HEK293 (cell line): ENCODE data around the gene PDSS2.

Experiments
- CTCF ChIA-PET: fragments of 350-600 bp; formaldehyde crosslinking; extraction: SDS; loops from one replicate; lab custom pipeline; 2021; ENCODE audit warnings: antibody characterized with exemption; lab: Yijun Ruan, JAX
- POLR2A ChIA-PET: fragments of 300-600 bp; formaldehyde crosslinking; extraction: SDS; loops from one replicate; lab custom pipeline; 2020; ENCODE audit warnings: antibody characterized with exemption, inconsistent platforms; lab: Yijun Ruan, JAX
- H3K27ac ChIP-seq: fragments of 200-500 bp; sonication (Bioruptor generic); 2 replicates; pipeline ENCODE4 v1.5.1; 2014; ENCODE audit warnings: low read depth, low read length, control low read depth, inconsistent platforms; ENCODE audit errors: extremely low read depth
- H3K36me3 ChIP-seq, 2 experiments: fragments of 200-500 bp in 1 of 2; sonication (Bioruptor generic) in 1 of 2; 1 replicate in 1 of 2; 2 replicates in 1 of 2; pipeline ENCODE4 v1.5.1; 2014 to 2017; ENCODE audit warnings: inconsistent platforms in 2 of 2, low read length in 2 of 2; ENCODE audit not compliant: control insufficient read depth in 2 of 2, insufficient read depth in 1 of 2
- H3K4me1 ChIP-seq: fragments of 200-500 bp; sonication (Bioruptor generic); 2 replicates; pipeline ENCODE4 v1.5.1; 2014; ENCODE audit warnings: mild to moderate bottlenecking, low read length, inconsistent platforms; ENCODE audit not compliant: control insufficient read depth, insufficient read depth
- H3K4me3 ChIP-seq: 2 replicates; pipeline ENCODE4 v1.5.1; 2011; ENCODE audit warnings: low read depth, mild to moderate bottlenecking, control low read depth, low read length, moderate library complexity
- H3K9me3 ChIP-seq: fragments of 200-500 bp; sonication (Bioruptor generic); 2 replicates; pipeline ENCODE4 v1.5.1; 2014; ENCODE audit warnings: low read depth, low read length, inconsistent platforms; ENCODE audit not compliant: control insufficient read depth, insufficient read depth
- GLI4 ChIP-seq: fragments of 450-650 bp; formaldehyde crosslinking; IDR thresholded peaks from 2 replicates; pipeline ENCODE4 v1.5.1; 2016; ENCODE audit warnings: missing biosample characterization, missing genetic modification characterization
- SETDB1 ChIP-seq: IDR thresholded peaks from one replicate; pipeline ENCODE4 v1.6.1; 2017; ENCODE audit warnings: mild to moderate bottlenecking, low read length, moderate library complexity, mixed read lengths; ENCODE audit not compliant: insufficient read length
- SP7 ChIP-seq: fragments of 450-650 bp; formaldehyde crosslinking; IDR thresholded peaks from 2 replicates; pipeline ENCODE4 v1.5.1; 2016; ENCODE audit warnings: missing biosample characterization, missing genetic modification characterization
- ZFP41 ChIP-seq: fragments of 450-650 bp; formaldehyde crosslinking; IDR thresholded peaks from 2 replicates; pipeline ENCODE4 v1.5.1; 2016; ENCODE audit warnings: missing biosample characterization, missing genetic modification characterization, borderline replicate concordance
- ZNF10 ChIP-seq: fragments of 450-650 bp; formaldehyde crosslinking; IDR thresholded peaks from 2 replicates; pipeline ENCODE4 v1.5.1; 2017; ENCODE audit warnings: missing biosample characterization, missing genetic modification characterization
- ZNF121 ChIP-seq: fragments of 450-650 bp; formaldehyde crosslinking; IDR thresholded peaks from 2 replicates; pipeline ENCODE4 v1.5.1; 2016; ENCODE audit warnings: missing biosample characterization, missing genetic modification characterization
- ZNF221 ChIP-seq: fragments of 450-650 bp; formaldehyde crosslinking; IDR thresholded peaks from 2 replicates; pipeline ENCODE4 v1.5.1; 2017; ENCODE audit warnings: missing biosample characterization, missing genetic modification characterization, borderline replicate concordance
- ZNF391 ChIP-seq: fragments of 450-650 bp; formaldehyde crosslinking; IDR thresholded peaks from 2 replicates; pipeline ENCODE4 v1.5.1; 2016; ENCODE audit warnings: low read depth, missing biosample characterization, missing genetic modification characterization, borderline replicate concordance
- ZNF416 ChIP-seq: fragments of 450-650 bp; formaldehyde crosslinking; IDR thresholded peaks from 2 replicates; pipeline ENCODE4 v1.5.1; 2016; ENCODE audit warnings: missing biosample characterization, missing genetic modification characterization
- ZNF423 ChIP-seq: fragments of 450-650 bp; formaldehyde crosslinking; IDR thresholded peaks from 2 replicates; pipeline ENCODE4 v1.5.1; 2016; ENCODE audit warnings: missing biosample characterization, missing genetic modification characterization
- ZNF501 ChIP-seq: fragments of 450-650 bp; formaldehyde crosslinking; IDR thresholded peaks from 2 replicates; pipeline ENCODE4 v1.5.1; 2016; ENCODE audit warnings: missing biosample characterization, missing genetic modification characterization
- ZNF549 ChIP-seq: fragments of 450-650 bp; IDR thresholded peaks from 2 replicates; pipeline ENCODE4 v1.5.1; 2018; ENCODE audit warnings: missing biosample characterization, missing genetic modification characterization, mild to moderate bottlenecking, inconsistent platforms, moderate library complexity
- ZNF610 ChIP-seq: fragments of 450-650 bp; formaldehyde crosslinking; IDR thresholded peaks from 2 replicates; pipeline ENCODE4 v1.5.1; 2016; ENCODE audit warnings: missing biosample characterization, missing genetic modification characterization, borderline replicate concordance
- ZNF660 ChIP-seq: fragments of 450-650 bp; IDR thresholded peaks from 2 replicates; pipeline ENCODE4 v1.5.1; 2018; ENCODE audit warnings: missing biosample characterization, mild to moderate bottlenecking, missing genetic modification characterization
- ZNF701 ChIP-seq: fragments of 450-650 bp; formaldehyde crosslinking; IDR thresholded peaks from 2 replicates; pipeline ENCODE4 v1.5.1; 2016; ENCODE audit warnings: missing biosample characterization, missing genetic modification characterization
- TF ChIP-seq, protein P1 (sequence below): fragments of 450-650 bp; formaldehyde crosslinking; IDR thresholded peaks from 2 replicates; pipeline ENCODE4 v1.5.1; 2016; ENCODE audit warnings: missing biosample characterization, missing genetic modification characterization
- TF ChIP-seq, protein P2 (sequence below): fragments of 450-650 bp; formaldehyde crosslinking; IDR thresholded peaks from 2 replicates; pipeline ENCODE4 v1.5.1; 2016; ENCODE audit warnings: missing biosample characterization, missing genetic modification characterization
- TF ChIP-seq, protein P3 (sequence below): fragments of 450-650 bp; formaldehyde crosslinking; IDR thresholded peaks from 2 replicates; pipeline ENCODE4 v1.5.1; 2016; ENCODE audit warnings: missing biosample characterization, missing genetic modification characterization
- TF ChIP-seq, protein P4 (sequence below): fragments of 450-650 bp; formaldehyde crosslinking; IDR thresholded peaks from 2 replicates; pipeline ENCODE4 v1.5.1; 2016; ENCODE audit warnings: missing biosample characterization, missing genetic modification characterization

Gene PDSS2

DNA sequence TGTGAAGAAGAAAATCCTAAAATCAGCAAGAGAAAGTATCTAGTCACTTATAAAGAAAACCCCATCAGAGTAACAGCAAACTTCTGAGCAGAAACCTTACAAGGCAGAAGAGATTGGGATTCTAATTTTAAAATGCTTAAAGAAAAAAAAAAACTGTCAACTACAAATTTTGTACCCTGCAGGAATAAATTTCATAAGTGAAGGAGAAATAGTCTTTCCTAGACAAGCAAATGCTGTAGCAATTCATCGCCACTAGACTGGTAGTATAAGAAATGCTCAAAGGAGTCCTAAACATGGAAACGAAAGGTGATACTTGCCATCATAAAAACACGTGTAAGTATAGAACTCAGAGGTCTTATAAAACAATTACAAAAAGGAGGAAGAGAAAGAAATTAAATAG lies 54.4 kb downstream of the PDSS2 start:
- H3K36me3 ChIP-seq, result no peaks in the 10 kb centered on the region
- H3K27ac ChIP-seq, result no peak overlapping the region
- TF ChIP-seq ZNF549 (tag by site-specific recombination) (0 out of 2 replicates have a peak, but pooled peaks have one; percentile 6), ZNF701 (no peak), ZNF221 (no peak), SETDB1 (peak; percentile 97)
- TF ChIP-seq, protein P1, sequence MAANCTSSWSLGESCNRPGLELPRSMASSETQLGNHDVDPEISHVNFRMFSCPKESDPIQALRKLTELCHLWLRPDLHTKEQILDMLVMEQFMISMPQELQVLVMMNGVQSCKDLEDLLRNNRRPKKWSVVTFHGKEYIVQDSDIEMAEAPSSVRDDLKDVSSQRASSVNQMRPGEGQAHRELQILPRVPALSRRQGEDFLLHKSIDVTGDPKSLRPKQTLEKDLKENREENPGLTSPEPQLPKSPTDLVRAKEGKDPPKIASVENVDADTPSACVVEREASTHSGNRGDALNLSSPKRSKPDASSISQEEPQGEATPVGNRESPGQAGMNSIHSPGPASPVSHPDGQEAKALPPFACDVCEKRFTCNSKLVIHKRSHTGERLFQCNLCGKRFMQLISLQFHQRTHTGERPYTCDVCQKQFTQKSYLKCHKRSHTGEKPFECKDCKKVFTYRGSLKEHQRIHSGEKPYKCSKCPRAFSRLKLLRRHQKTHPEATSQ (tag by site-specific recombination), result 0 out of 2 replicates have a peak, but pooled peaks have one; percentile 39
- ChIA-PET CTCF (no interaction called here), POLR2A (no interaction called here)
- H3K4me3 ChIP-seq, result no peak overlapping the region
- 0 out of 2 replicates have a peak, but pooled peaks cover 4% of the 10 kb centered on the region for H3K4me1 ChIP-seq
- H3K9me3 ChIP-seq, result no peaks in the 10 kb centered on the region

DNA sequence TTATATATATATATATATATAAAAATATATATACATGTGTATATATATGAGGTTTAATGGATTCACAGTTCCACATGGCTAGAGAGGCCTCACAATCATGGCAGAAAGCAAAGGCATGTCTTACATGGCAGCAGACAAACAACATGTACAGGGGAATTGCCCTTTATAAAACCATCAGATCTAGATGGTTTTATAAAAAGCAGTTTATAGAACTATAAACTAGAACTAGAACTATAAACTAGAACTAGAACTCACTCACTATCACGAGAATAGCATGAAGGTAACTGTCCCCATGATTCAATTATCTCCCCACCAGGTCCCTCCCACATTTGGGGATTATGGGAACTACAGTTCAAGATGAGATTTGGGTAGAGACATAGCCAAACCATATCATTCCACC lies 56.8 kb downstream of the PDSS2 start:
- ChIA-PET POLR2A (no interaction called here), CTCF (interaction anchor here (0.6 kb wide), 1 partner anchor 1650 kb away, joined by 3 read pairs; no protein-coding TSS in a partner anchor)
- TF ChIP-seq ZNF121 (tag by site-specific recombination), result no peak
- no peak for TF ChIP-seq ZNF501 (tag by site-specific recombination)

DNA sequence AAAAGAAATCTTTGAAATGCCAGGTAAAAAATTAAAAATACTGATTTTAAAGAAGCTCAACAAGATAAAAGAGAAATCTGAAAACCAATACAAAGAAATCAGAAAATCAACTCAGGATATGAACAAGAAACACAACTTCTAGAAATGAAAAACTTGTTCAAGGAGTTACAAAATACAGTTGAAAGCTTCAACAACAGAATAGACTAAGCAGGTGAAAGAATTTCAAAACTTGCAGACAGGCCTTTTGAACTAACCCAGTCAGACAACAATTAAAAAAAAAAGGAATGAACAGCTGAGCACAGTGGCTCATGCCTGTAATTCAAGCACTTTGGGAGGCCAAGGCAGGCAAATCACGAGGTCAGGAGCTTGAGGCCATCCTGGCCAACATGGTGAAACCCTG lies 57.8 kb downstream of the PDSS2 start:
- Histone ChIP-seq H3K36me3 (no peaks in the 10 kb centered on the region), H3K4me1 (no peaks in the 10 kb centered on the region), H3K27ac (no peak overlapping the region), H3K4me3 (no peak overlapping the region), H3K9me3 (no peaks in the 10 kb centered on the region)
- ChIA-PET POLR2A (no interaction called here), CTCF (interaction anchor here (0.7 kb wide), 1 partner anchor 62 kb away, joined by 8 read pairs; no protein-coding TSS in a partner anchor)
- TF ChIP-seq ZNF10 (tag by site-specific recombination) (peak; percentile 84), SETDB1 (peak; percentile 88), GLI4 (tag by site-specific recombination) (no peak)
- TF ChIP-seq, protein P2, sequence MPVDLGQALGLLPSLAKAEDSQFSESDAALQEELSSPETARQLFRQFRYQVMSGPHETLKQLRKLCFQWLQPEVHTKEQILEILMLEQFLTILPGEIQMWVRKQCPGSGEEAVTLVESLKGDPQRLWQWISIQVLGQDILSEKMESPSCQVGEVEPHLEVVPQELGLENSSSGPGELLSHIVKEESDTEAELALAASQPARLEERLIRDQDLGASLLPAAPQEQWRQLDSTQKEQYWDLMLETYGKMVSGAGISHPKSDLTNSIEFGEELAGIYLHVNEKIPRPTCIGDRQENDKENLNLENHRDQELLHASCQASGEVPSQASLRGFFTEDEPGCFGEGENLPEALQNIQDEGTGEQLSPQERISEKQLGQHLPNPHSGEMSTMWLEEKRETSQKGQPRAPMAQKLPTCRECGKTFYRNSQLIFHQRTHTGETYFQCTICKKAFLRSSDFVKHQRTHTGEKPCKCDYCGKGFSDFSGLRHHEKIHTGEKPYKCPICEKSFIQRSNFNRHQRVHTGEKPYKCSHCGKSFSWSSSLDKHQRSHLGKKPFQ (tag by site-specific recombination), result no peak

More for the DNA sequence above, 56.8 kb downstream of the PDSS2 start:
- Histone ChIP-seq H3K27ac (no peak overlapping the region), H3K4me1 (no peaks in the 10 kb centered on the region), H3K36me3 (no peaks in the 10 kb centered on the region), H3K4me3 (no peak overlapping the region), H3K9me3 (no peaks in the 10 kb centered on the region)

DNA sequence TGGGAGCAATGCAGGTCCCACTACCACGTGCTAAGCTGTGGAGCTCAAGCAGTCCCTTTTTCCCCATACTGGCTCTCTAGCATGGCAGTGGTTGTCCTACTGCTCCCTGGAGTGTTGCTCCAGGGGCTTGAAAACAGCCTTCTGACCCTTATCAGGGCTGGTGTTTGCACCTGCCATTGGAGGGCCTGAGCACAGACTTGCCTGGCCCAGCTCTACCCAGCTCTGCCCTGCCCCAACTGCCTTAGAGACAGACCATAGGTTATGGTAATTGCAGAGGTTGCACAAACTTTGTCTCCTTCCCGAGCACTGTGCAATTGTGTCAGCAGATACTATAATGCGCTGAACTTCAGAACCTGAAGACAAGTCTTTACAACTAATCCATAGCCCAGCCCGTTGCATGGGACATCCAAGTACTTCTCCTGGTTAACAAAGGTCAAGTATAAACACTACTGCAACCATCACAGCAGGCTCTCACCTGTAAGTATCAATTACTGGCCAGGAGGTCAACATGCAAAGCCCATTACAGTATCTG lies 58.7 kb downstream of the PDSS2 start:
- no peak overlapping the region for H3K4me3 ChIP-seq
- no peak overlapping the region for H3K27ac ChIP-seq
- ChIA-PET POLR2A (interaction anchor here (0.6 kb wide), 1 partner anchor 23 kb away, joined by 6 read pairs; no protein-coding TSS in a partner anchor), CTCF (interaction anchor here (0.7 kb wide), 1 partner anchor 83 kb away, joined by 4 read pairs; no protein-coding TSS in a partner anchor)
- H3K36me3 ChIP-seq, result no peaks in the 10 kb centered on the region
- no peaks in the 10 kb centered on the region for H3K9me3 ChIP-seq
- no peaks in the 10 kb centered on the region for H3K4me1 ChIP-seq
- TF ChIP-seq ZNF660, result no peak
- no peak for TF ChIP-seq ZNF121 (tag by site-specific recombination)
- TF ChIP-seq SP7, result no peak
- no peak for TF ChIP-seq GLI4 (tag by site-specific recombination)
- no peak for TF ChIP-seq ZNF423 (tag by site-specific recombination)
- no peak for TF ChIP-seq ZNF610
- no peak for TF ChIP-seq ZNF391 (tag by site-specific recombination)
- TF ChIP-seq, protein P3, sequence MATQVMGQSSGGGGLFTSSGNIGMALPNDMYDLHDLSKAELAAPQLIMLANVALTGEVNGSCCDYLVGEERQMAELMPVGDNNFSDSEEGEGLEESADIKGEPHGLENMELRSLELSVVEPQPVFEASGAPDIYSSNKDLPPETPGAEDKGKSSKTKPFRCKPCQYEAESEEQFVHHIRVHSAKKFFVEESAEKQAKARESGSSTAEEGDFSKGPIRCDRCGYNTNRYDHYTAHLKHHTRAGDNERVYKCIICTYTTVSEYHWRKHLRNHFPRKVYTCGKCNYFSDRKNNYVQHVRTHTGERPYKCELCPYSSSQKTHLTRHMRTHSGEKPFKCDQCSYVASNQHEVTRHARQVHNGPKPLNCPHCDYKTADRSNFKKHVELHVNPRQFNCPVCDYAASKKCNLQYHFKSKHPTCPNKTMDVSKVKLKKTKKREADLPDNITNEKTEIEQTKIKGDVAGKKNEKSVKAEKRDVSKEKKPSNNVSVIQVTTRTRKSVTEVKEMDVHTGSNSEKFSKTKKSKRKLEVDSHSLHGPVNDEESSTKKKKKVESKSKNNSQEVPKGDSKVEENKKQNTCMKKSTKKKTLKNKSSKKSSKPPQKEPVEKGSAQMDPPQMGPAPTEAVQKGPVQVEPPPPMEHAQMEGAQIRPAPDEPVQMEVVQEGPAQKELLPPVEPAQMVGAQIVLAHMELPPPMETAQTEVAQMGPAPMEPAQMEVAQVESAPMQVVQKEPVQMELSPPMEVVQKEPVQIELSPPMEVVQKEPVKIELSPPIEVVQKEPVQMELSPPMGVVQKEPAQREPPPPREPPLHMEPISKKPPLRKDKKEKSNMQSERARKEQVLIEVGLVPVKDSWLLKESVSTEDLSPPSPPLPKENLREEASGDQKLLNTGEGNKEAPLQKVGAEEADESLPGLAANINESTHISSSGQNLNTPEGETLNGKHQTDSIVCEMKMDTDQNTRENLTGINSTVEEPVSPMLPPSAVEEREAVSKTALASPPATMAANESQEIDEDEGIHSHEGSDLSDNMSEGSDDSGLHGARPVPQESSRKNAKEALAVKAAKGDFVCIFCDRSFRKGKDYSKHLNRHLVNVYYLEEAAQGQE (tag by site-specific recombination), result no peak
- TF ChIP-seq, protein P4, sequence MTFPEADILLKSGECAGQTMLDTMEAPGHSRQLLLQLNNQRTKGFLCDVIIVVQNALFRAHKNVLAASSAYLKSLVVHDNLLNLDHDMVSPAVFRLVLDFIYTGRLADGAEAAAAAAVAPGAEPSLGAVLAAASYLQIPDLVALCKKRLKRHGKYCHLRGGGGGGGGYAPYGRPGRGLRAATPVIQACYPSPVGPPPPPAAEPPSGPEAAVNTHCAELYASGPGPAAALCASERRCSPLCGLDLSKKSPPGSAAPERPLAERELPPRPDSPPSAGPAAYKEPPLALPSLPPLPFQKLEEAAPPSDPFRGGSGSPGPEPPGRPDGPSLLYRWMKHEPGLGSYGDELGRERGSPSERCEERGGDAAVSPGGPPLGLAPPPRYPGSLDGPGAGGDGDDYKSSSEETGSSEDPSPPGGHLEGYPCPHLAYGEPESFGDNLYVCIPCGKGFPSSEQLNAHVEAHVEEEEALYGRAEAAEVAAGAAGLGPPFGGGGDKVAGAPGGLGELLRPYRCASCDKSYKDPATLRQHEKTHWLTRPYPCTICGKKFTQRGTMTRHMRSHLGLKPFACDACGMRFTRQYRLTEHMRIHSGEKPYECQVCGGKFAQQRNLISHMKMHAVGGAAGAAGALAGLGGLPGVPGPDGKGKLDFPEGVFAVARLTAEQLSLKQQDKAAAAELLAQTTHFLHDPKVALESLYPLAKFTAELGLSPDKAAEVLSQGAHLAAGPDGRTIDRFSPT (tag by site-specific recombination), result no peak
- TF ChIP-seq ZFP41 (tag by site-specific recombination), result no peak
- no peak for TF ChIP-seq ZNF416
